Measurements from ENCODE around the gene AMZ1. TPM values are rescaled to one million over a fixed set of nuclear protein-coding genes. Genes with fewer than 3 reads are reported as not detected.

The AMZ1 gene
- total RNA-seq, 1 donor from 2014 or later: not detected

GRCh38 chr7:2698581-2699288 lies 10.7 kb downstream of the AMZ1 start:
- no peak overlapping the region for H3K4me3 Mint-ChIP-seq
- no peaks in the 10 kb centered on the region for H3K9me3 Mint-ChIP-seq
- TF ChIP-seq, protein P1, sequence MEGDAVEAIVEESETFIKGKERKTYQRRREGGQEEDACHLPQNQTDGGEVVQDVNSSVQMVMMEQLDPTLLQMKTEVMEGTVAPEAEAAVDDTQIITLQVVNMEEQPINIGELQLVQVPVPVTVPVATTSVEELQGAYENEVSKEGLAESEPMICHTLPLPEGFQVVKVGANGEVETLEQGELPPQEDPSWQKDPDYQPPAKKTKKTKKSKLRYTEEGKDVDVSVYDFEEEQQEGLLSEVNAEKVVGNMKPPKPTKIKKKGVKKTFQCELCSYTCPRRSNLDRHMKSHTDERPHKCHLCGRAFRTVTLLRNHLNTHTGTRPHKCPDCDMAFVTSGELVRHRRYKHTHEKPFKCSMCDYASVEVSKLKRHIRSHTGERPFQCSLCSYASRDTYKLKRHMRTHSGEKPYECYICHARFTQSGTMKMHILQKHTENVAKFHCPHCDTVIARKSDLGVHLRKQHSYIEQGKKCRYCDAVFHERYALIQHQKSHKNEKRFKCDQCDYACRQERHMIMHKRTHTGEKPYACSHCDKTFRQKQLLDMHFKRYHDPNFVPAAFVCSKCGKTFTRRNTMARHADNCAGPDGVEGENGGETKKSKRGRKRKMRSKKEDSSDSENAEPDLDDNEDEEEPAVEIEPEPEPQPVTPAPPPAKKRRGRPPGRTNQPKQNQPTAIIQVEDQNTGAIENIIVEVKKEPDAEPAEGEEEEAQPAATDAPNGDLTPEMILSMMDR (conservative IDR thresholded peaks at IDR 0.05): no peak
- DNase-seq (ENCODE audit: low read depth, low spot score): no peak
- H3K27me3 Mint-ChIP-seq (ENCODE audit: low read depth): no peaks in the 10 kb centered on the region
- no peak overlapping the region for H3K27ac Mint-ChIP-seq (ENCODE audit: unreplicated experiment)
- no peaks in the 10 kb centered on the region for H3K36me3 Mint-ChIP-seq (ENCODE audit: low read depth)
- peaks cover 6% of the 10 kb centered on the region for H3K4me1 Mint-ChIP-seq

- Mint-ChIP-seq H3K4me3 (no peak overlapping the region), H3K9me3 (no peaks in the 10 kb centered on the region), H3K4me1 (peaks cover 6% of the 10 kb centered on the region), H3K36me3 (ENCODE audit: low read depth) (no peaks in the 10 kb centered on the region), H3K27me3 (ENCODE audit: low read depth) (no peaks in the 10 kb centered on the region), H3K27ac (ENCODE audit: unreplicated experiment) (no peak overlapping the region)
- TF ChIP-seq, protein P1 (conservative IDR thresholded peaks at IDR 0.05): no peak
- no peak for DNase-seq (ENCODE audit: low read depth, low spot score)
Observed at GRCh38 chr7:2699289-2699620, 11.3 kb downstream of the AMZ1 start.

DNA sequence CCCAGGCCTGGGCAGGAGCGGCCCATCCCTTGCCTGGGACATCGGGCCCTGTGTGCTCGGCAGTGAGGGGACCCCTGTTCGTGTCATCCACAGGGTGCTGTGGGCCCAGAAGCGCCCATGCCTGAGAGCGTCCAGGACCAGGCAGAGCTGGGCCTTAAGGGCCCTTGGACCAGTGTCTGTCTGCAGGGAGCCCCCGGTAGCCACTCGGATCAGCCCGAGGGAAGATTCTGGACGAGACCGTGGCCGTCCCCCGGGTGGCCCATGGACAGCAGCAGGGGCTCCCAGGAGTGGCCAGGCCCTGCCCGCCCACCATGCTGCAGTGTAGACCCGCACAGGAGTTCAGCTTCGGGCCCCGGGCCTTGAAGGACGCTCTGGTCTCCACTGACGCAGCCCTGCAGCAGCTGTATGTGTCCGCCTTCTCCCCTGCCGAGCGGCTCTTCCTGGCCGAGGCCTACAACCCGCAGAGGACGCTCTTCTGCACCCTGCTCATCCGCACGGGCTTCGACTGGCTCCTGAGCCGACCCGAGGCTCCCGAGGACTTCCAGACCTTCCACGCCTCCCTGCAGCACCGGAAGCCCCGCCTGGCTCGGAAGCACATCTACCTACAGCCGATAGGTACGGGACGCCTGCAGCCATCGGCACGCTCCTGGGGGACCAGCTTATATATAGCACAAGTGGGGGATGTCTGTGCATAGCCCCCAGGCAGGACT lies 12.3 kb downstream of the AMZ1 start:
- H3K36me3 Mint-ChIP-seq (ENCODE audit: low read depth): no peaks in the 10 kb centered on the region
- TF ChIP-seq, protein P1 (conservative IDR thresholded peaks at IDR 0.05): no peak
- no peak overlapping the region for H3K4me3 Mint-ChIP-seq
- peaks cover 6% of the 10 kb centered on the region for H3K4me1 Mint-ChIP-seq
- H3K9me3 Mint-ChIP-seq: no peaks in the 10 kb centered on the region
- no peak overlapping the region for H3K27ac Mint-ChIP-seq (ENCODE audit: unreplicated experiment)
- no peak for DNase-seq (ENCODE audit: low read depth, low spot score)
- no peaks in the 10 kb centered on the region for H3K27me3 Mint-ChIP-seq (ENCODE audit: low read depth)

- no peaks in the 10 kb centered on the region for H3K9me3 Mint-ChIP-seq
- no peak for DNase-seq (ENCODE audit: low read depth, low spot score)
- H3K4me1 Mint-ChIP-seq: peaks cover 7% of the 10 kb centered on the region
- TF ChIP-seq, protein P1 (conservative IDR thresholded peaks at IDR 0.05): no peak
- no peaks in the 10 kb centered on the region for H3K27me3 Mint-ChIP-seq (ENCODE audit: low read depth)
- H3K4me3 Mint-ChIP-seq: no peak overlapping the region
- no peaks in the 10 kb centered on the region for H3K36me3 Mint-ChIP-seq (ENCODE audit: low read depth)
- H3K27ac Mint-ChIP-seq (ENCODE audit: unreplicated experiment): no peak overlapping the region
Observed at GRCh38 chr7:2701424-2701823, 13.4 kb downstream of the AMZ1 start.

GRCh38 chr7:2701832-2702593 lies 14.0 kb downstream of the AMZ1 start:
- no peak overlapping the region for H3K27ac Mint-ChIP-seq (ENCODE audit: unreplicated experiment)
- TF ChIP-seq, protein P1 (conservative IDR thresholded peaks at IDR 0.05): no peak
- no peak for DNase-seq (ENCODE audit: low read depth, low spot score)
- peaks cover 13% of the 10 kb centered on the region for H3K4me1 Mint-ChIP-seq
- H3K27me3 Mint-ChIP-seq (ENCODE audit: low read depth): no peaks in the 10 kb centered on the region
- H3K9me3 Mint-ChIP-seq: no peaks in the 10 kb centered on the region
- H3K36me3 Mint-ChIP-seq (ENCODE audit: low read depth): no peaks in the 10 kb centered on the region
- H3K4me3 Mint-ChIP-seq: no peak overlapping the region

Data from neural crest cell (in vitro differentiated cells).